Activated CD8-positive, alpha-beta T cell treated with anti-CD3 and anti-CD28 coated beads, Interleukin-2, amount 10 ng/mL, durations not matched to agents 7 days and 5 days (primary cell): Measurements from ENCODE around the gene DPH3. TPM values are rescaled to one million over a fixed set of nuclear protein-coding genes. Genes with fewer than 3 reads are reported as not detected.

ENCODE experiments used
- ATAC-seq: fragments of 150-1000 bp; cut with Tn5 transposase; one replicate; pipeline ENCODE4 v1.10.0; 2021; ENCODE audit warnings: moderate library complexity
- CTCF ChIA-PET: fragments of 350-600 bp; sonication (Branson Sonifier 250); formaldehyde crosslinking; loops from one replicate; lab custom pipeline; 2021; ENCODE audit warnings: antibody characterized with exemption; lab: Charles Lee
- POLR2A ChIA-PET: fragments of 350-600 bp; sonication (Branson Sonifier 250); formaldehyde crosslinking; loops from one replicate; lab custom pipeline; 2021; ENCODE audit warnings: antibody characterized with exemption; lab: Charles Lee
- DNase-seq: peaks from one replicate; pipeline ENCODE4 v3.0.0-alpha.2; 2020
- H3K27ac Mint-ChIP-seq: one replicate; pipeline ENCODE4 v1.8.0; 2021; ENCODE audit warnings: mild to moderate bottlenecking, mixed read lengths
- H3K27me3 Mint-ChIP-seq: one replicate; pipeline ENCODE4 v1.8.0; 2021; ENCODE audit warnings: low read depth, mixed read lengths
- H3K36me3 Mint-ChIP-seq: one replicate; pipeline ENCODE4 v1.8.0; 2021; ENCODE audit warnings: low read depth, mixed read lengths
- H3K4me1 Mint-ChIP-seq: one replicate; pipeline ENCODE4 v1.8.0; 2021; ENCODE audit warnings: low read depth, mixed read lengths
- H3K4me3 Mint-ChIP-seq: one replicate; pipeline ENCODE4 v1.8.0; 2021; ENCODE audit warnings: mild to moderate bottlenecking, mixed read lengths
- H3K9me3 Mint-ChIP-seq: one replicate; pipeline ENCODE4 v1.8.0; 2022; ENCODE audit warnings: mixed read lengths; ENCODE audit not compliant: insufficient read depth
- total RNA-seq, 2 experiments: library from RNA; stranded (reverse); gene quantifications; one replicate each; pipeline ENCODE4 v1.2.3, GENCODE V29; 2021

Gene DPH3
- total RNA-seq, 2 experiments from 2014 or later: 18.2 to 20.5 TPM

DNA sequence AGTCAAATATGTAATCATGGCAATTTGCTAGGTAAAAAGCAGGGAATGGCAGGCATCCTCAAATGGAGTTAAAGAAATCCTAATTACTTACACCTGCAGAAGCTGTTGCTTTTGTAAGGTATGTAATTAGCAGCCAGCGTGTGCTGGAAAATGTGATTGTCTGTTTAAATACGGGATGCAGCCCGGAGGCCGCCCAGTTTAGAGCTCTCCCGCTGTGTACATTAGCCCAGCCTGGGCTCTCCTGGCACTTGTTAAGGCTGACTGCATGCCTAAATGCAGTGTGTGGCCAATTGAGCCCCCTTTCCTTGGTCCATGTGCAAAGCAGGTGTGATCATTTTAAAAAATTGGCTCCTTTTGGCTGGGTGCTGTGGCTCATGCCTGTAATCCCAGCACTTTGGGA lies 9.0 kb downstream of the DPH3 start:
- POLR2A ChIA-PET: interaction anchor here (0.6 kb wide), 1 partner anchor 56 kb away, joined by 3 read pairs; no protein-coding TSS in a partner anchor
- Mint-ChIP-seq H3K36me3 (peaks cover 10% of the 10 kb centered on the region), H3K27me3 (no peaks in the 10 kb centered on the region), H3K4me3 (no peak overlapping the region), H3K9me3 (no peaks in the 10 kb centered on the region), H3K27ac (no peak overlapping the region), H3K4me1 (peaks cover 20% of the 10 kb centered on the region)
- CTCF ChIA-PET: interaction anchor here (2.2 kb wide), 1 partner anchor 9 kb away, joined by 13 read pairs; the partner anchor contains the start of genes DPH3 and OXNAD1
- DNase-seq: no peak
- no peak for ATAC-seq

DNA sequence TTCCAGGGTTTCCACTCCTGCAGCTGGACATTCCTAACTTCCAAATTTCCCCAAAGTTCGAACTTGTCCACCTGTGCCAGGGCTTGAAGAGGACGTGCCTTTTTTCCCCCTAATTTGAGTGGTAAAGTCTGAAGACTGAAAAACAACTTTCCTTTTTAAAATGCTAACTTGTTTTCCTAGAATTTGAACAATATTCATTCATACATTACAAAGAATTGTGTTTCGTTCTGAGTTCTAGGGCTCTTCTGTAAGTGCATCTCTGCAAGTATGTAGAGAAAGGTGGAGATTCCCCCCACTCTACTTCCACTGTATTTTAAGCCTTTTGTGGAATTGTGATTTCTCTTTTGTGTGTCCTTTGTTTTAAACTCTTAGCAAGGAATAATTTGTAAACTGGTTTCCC lies 9.4 kb downstream of the DPH3 start:
- ATAC-seq: no peak

DNA sequence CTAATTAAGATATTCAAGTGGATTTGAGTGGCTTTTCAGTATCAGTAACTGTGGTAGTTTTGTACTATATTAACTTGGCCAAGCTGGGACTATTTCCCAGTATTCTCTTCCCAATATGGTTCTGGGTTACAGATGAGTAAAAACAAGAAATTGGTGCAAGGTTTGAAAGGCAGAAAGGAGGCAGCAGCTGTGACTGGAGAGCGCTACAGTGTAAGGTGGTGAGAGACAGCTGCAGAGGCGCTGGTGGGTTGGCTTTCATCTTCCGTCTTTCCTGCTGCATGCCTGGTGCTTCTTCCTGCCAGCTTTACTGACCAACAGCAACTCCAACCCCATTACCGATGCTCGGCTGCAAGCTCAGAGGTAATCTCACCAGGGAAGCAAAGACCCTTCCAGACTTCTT lies 9.8 kb downstream of the DPH3 start:
- Mint-ChIP-seq H3K27ac (no peak overlapping the region), H3K4me1 (peaks cover 20% of the 10 kb centered on the region), H3K4me3 (no peak overlapping the region), H3K27me3 (no peaks in the 10 kb centered on the region), H3K9me3 (no peaks in the 10 kb centered on the region), H3K36me3 (peaks cover 7% of the 10 kb centered on the region)
- CTCF ChIA-PET: interaction anchor here (1.0 to 2.2 kb wide), 3 partner anchors 10 to 439 kb away, joined by 3 to 13 read pairs (median 5); partner anchors contain the start of genes DPH3 and OXNAD1
- POLR2A ChIA-PET: no interaction called here
- DNase-seq: no peak
- peak; percentile 58 for ATAC-seq

More for the DNA sequence above, 9.4 kb downstream of the DPH3 start:
- CTCF ChIA-PET: interaction anchor here (1.0 to 2.2 kb wide), 3 partner anchors 9 to 439 kb away, joined by 3 to 13 read pairs (median 5); partner anchors contain the start of genes DPH3 and OXNAD1
- Mint-ChIP-seq H3K27me3 (no peaks in the 10 kb centered on the region), H3K27ac (no peak overlapping the region), H3K9me3 (no peaks in the 10 kb centered on the region), H3K4me3 (no peak overlapping the region), H3K36me3 (peaks cover 10% of the 10 kb centered on the region), H3K4me1 (peaks cover 20% of the 10 kb centered on the region)
- POLR2A ChIA-PET: interaction anchor here (0.6 kb wide), 1 partner anchor 56 kb away, joined by 3 read pairs; no protein-coding TSS in a partner anchor
- no peak for DNase-seq

DNA sequence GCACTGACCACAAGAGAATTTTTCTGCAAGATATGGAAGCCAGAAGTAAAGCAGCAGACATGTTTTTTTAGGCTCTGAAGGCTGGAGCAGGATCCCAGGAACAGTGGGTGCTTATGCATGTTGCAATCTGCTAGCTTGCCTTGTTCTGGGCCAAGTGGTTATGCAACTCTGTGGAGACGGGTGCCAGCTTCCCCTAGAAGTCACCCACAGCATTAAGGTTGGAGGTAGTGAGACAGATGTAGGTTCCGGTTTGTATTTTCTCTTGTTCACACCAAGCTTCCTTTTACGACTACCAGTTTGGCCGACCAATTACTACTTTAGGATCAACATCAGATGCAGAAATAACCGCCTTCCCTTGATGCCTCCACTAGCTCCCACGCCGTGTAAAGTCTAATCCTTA lies 11.1 kb downstream of the DPH3 start:
- no peak for ATAC-seq
- Mint-ChIP-seq H3K27ac (no peak overlapping the region), H3K4me3 (no peak overlapping the region), H3K27me3 (no peaks in the 10 kb centered on the region), H3K9me3 (no peaks in the 10 kb centered on the region), H3K36me3 (no peaks in the 10 kb centered on the region), H3K4me1 (peaks cover 15% of the 10 kb centered on the region)
- CTCF ChIA-PET: interaction anchor here (0.7 to 2.2 kb wide), 3 partner anchors 10 to 204 kb away, joined by 4 to 13 read pairs (median 5); partner anchors contain the start of genes DPH3 and OXNAD1
- POLR2A ChIA-PET: no interaction called here
- no peak for DNase-seq

DNA sequence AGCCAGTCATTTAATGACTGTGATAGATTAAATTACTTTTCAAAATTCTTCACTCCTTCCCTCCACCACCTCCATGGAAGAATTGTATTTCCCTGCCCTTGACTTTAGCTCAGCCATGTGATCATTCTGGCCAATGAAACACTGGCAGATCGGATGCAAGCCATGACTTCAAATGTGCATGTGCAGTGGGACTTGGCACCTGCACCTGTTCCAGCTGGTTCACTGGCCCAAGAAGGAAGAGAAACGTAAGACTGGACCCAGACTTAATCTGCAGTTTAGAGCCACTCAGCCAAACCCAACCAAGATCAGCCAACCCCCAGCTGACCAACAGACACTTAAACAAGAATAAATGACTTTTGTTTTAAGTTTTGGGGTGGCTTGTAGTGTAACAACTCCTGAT lies 11.8 kb downstream of the DPH3 start:
- ATAC-seq (no peak), DNase-seq (no peak)
- Mint-ChIP-seq H3K4me1 (peaks cover 15% of the 10 kb centered on the region), H3K27me3 (no peaks in the 10 kb centered on the region), H3K4me3 (no peak overlapping the region), H3K27ac (no peak overlapping the region), H3K36me3 (no peaks in the 10 kb centered on the region), H3K9me3 (no peaks in the 10 kb centered on the region)
- ChIA-PET POLR2A (no interaction called here), CTCF (interaction anchor here (0.7 to 2.2 kb wide), 2 partner anchors 10 to 204 kb away, joined by 4 to 5 read pairs; no protein-coding TSS in a partner anchor)

DNA sequence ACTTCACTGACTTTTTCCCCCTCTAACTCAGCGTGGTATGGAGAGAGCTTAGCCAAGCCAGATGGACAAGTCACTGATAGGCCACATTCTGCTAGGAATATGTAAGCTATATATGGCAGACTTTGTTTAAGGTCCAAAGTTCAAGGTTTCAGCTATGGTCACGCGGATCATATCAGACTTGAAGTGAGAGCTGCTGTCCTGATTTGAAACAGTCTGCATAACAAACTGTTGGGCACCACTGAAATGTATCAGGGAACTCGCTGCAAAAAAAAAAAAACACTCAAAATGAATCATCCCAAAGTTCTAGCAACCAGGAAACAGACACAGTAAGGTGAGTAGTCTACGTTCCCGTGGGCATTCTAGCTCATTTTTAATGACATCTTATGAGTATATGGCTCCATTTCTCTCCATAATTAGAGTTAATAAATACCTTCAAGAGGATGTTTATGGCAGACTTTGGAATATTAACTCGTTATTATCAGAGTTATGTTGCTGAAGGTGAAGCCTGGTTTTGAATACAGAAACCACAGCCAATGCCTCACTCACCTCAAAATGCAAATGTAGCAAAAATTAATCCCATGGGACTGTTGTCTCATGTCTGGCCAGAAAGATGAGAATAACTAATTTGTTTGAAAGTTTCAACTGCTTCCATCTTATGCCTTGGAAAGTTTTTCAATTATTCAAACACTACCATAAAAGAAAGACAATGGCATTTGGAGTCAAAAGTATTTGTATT lies 12.3 kb downstream of the DPH3 start:
- POLR2A ChIA-PET: no interaction called here
- Mint-ChIP-seq H3K4me1 (peaks cover 15% of the 10 kb centered on the region), H3K9me3 (no peaks in the 10 kb centered on the region), H3K4me3 (no peak overlapping the region), H3K36me3 (no peaks in the 10 kb centered on the region), H3K27ac (no peak overlapping the region), H3K27me3 (no peaks in the 10 kb centered on the region)
- ATAC-seq (no peak), DNase-seq (no peak)
- CTCF ChIA-PET: interaction anchor here (1.2 to 2.2 kb wide), 4 partner anchors 9 to 59 kb away, joined by 3 to 7 read pairs (median 4); partner anchors contain the start of genes DPH3 and OXNAD1

DNA sequence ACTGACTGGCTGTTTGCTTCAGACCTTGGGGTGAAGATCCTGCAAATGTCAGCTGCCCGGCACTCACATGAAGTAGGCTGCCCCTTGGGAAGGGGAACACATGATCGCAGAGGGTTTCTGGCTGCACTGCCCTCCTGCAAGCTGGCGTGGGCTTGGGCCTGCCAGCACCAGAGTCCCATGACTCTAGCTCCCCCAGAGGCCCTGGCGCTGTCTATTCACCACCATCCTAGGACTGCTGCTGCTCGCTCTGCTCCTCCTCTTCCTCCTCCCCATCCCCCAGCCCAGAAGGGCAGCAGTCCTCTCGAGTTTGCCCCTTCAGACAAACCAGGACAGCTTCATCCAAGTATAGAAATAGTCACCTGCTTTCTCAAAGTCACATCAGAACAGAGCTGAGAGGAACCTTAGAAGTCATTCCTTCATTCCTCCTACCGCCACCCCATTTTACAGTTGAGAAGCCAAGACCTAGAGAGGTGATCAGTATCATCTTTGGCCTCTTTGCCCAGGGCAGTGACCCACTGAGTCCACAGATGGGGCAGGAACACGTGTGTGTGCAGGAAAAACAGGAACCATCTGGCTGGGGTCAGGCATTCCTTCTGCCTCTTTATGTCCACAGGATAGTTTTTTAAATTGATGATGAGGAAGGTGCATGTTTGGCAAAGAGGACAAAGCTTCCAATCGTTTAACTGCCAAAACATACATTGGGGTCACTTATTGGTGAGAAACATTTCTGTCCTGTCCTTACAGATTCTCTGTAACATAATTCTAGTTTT lies 13.2 kb downstream of the DPH3 start:
- no peak overlapping the region for H3K4me3 Mint-ChIP-seq
- ATAC-seq (no peak), DNase-seq (no peak)
- POLR2A ChIA-PET: no interaction called here
- no peaks in the 10 kb centered on the region for H3K27me3 Mint-ChIP-seq
- peaks cover 22% of the 10 kb centered on the region for H3K4me1 Mint-ChIP-seq
- no peaks in the 10 kb centered on the region for H3K9me3 Mint-ChIP-seq
- no peaks in the 10 kb centered on the region for H3K36me3 Mint-ChIP-seq
- H3K27ac Mint-ChIP-seq: no peak overlapping the region
- CTCF ChIA-PET: interaction anchor here (1.2 to 2.2 kb wide), 4 partner anchors 8 to 60 kb away, joined by 3 to 7 read pairs (median 4); partner anchors contain the start of genes DPH3 and OXNAD1

DNA sequence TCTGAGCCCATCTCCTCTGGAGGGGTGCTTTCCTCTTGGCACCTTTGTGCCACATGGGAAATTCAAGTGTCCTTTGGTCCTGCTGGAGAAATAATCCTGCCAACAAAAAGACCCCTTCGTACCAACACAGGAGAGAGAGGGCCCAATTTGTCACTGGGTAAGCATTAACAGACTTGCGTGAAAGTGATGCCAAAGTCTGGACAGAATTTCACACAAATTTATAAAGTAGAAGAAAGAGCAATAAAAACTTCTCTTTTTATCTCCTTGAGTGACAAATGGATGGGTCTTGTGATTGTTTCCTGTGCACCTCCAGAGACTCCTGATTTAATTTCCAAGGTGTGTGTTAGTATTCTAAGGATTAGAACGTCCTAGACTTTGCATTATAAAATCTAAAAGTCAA lies 14.9 kb downstream of the DPH3 start:
- no peaks in the 10 kb centered on the region for H3K27me3 Mint-ChIP-seq
- POLR2A ChIA-PET: no interaction called here
- no peaks in the 10 kb centered on the region for H3K9me3 Mint-ChIP-seq
- ATAC-seq (no peak), DNase-seq (no peak)
- CTCF ChIA-PET: no interaction called here
- H3K4me1 Mint-ChIP-seq: peaks cover 15% of the 10 kb centered on the region
- H3K27ac Mint-ChIP-seq: no peak overlapping the region
- no peak overlapping the region for H3K4me3 Mint-ChIP-seq
- H3K36me3 Mint-ChIP-seq: no peaks in the 10 kb centered on the region

DNA sequence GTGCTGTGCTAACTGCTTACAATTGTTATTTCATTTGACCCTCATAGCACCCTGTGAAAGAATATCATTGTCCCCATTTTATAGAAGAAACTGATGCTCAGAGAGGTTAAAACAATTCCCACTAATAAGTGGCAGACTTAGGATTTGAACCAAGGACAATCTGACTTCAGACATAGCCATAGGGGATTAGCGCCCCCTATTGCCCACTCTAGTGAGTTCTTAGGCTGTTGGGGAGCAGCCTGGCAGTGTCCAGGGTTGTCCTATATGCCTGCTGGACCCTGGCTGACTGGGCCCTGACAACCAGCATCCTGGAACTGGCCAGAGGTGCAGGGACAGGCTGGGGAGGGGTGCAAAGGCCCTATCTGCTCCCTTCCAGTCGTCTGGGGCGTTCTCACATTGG lies 15.4 kb downstream of the DPH3 start:
- Mint-ChIP-seq H3K4me1 (peaks cover 9% of the 10 kb centered on the region), H3K9me3 (no peaks in the 10 kb centered on the region), H3K4me3 (no peak overlapping the region), H3K27me3 (no peaks in the 10 kb centered on the region), H3K36me3 (no peaks in the 10 kb centered on the region), H3K27ac (no peak overlapping the region)
- ATAC-seq: no peak
- ChIA-PET CTCF (interaction anchor here (2.5 to 2.6 kb wide), 3 partner anchors 9 to 200 kb away, joined by 16 to 18 read pairs (median 18); partner anchors contain the start of genes DPH3 and OXNAD1), POLR2A (no interaction called here)
- DNase-seq: peak; percentile 37

DNA sequence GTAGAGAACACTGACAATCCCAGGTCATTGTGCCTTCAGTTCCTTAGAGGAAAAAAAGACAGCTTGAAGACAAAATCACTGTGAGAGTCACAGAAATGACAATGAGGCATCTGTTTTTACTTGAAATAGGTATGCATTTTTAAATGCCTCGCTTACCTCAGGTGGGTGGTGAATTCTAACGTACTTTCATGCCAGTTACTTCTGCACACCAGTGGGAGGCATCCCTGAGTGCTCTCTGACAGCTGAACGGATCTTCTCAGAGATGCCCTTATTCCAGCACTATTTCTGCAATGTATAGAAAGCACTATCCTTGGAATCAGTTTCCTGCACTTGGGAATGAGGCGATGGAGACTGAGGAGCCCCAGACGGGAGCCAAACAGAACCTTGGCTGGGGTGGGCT lies 16.2 kb downstream of the DPH3 start:
- ChIA-PET POLR2A (no interaction called here), CTCF (interaction anchor here (0.7 to 2.6 kb wide), 11 partner anchors 10 to 1046 kb away, joined by 3 to 18 read pairs (median 5); partner anchors contain the start of genes ANKRD28, DPH3 and OXNAD1)
- H3K36me3 Mint-ChIP-seq: no peaks in the 10 kb centered on the region
- DNase-seq (no peak), ATAC-seq (no peak)
- H3K4me3 Mint-ChIP-seq: no peak overlapping the region
- no peaks in the 10 kb centered on the region for H3K9me3 Mint-ChIP-seq
- peaks cover 12% of the 10 kb centered on the region for H3K4me1 Mint-ChIP-seq
- no peak overlapping the region for H3K27ac Mint-ChIP-seq
- H3K27me3 Mint-ChIP-seq: no peaks in the 10 kb centered on the region

DNA sequence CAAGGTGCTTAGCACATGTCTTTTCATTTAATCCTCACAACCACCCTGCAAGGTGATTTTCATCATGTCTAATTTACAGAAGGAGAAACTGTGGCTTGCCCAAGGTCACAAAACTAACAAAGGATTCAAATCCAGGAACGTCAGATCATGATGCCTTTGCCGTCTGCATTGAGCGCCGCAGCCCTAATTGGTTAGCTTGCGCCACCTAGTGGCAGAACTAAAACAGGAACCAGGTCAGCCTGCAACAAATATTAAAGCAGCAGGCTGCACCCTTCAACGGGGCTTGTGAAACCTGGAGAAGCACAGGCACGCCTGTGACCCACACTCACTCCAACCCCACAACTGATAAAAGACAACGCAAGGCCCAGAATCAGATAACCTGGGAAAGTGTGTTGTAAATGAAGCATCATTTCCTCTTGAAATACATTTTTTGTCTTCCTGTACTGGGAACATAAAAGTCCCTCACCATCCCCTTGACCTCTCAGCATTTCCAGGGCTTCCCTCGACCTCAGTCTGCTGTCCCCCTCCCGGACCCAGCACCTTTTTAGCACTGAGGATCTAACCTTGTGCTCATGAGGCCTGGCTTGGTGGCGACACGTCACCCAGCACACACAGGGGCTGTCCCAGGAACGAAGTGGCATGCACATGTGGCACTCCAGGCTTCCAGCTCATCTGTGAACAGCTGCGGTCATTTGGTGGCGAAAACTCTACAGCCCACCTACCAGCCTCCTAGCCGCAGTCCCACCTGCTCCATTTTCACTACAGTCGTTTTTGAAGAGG lies 17.3 kb downstream of the DPH3 start:
- peak; percentile 86 for DNase-seq
- peaks cover 12% of the 10 kb centered on the region for H3K4me1 Mint-ChIP-seq
- no peaks in the 10 kb centered on the region for H3K9me3 Mint-ChIP-seq
- ATAC-seq: peak; percentile 90
- no peak overlapping the region for H3K27ac Mint-ChIP-seq
- H3K36me3 Mint-ChIP-seq: no peaks in the 10 kb centered on the region
- CTCF ChIA-PET: interaction anchor here (0.7 to 2.6 kb wide), 12 partner anchors 11 to 1045 kb away, joined by 3 to 18 read pairs (median 5); partner anchors contain the start of genes DPH3 and OXNAD1
- no peak overlapping the region for H3K4me3 Mint-ChIP-seq
- POLR2A ChIA-PET: no interaction called here
- no peaks in the 10 kb centered on the region for H3K27me3 Mint-ChIP-seq
